H9 (cell line): ENCODE measurements around the gene CDC42EP4. TPM values are rescaled to one million over a fixed set of nuclear protein-coding genes. Genes with fewer than 3 reads are reported as not detected.

Experiments
- DNase-seq: peaks from one replicate; pipeline ENCODE4 v3.0.0-alpha.2; 2017
- H2AFZ ChIP-seq: one replicate; pipeline ENCODE4 v1.6.1; 2013; ENCODE audit warnings: mild to moderate bottlenecking, low read length, control low read depth, moderate library complexity
- H2AK5ac ChIP-seq: 2 replicates; pipeline ENCODE4 v1.6.1; 2013; ENCODE audit warnings: low read length, control low read depth, mixed read lengths; ENCODE audit not compliant: insufficient read length
- H2BK120ac ChIP-seq: one replicate; pipeline ENCODE4 v1.6.1; 2013; ENCODE audit warnings: low read depth, mild to moderate bottlenecking, low read length, control low read depth, inconsistent platforms; ENCODE audit not compliant: poor library complexity, severe bottlenecking
- H2BK12ac ChIP-seq: 2 replicates; pipeline ENCODE4 v1.6.1; 2013; ENCODE audit warnings: low read length, control low read depth, mixed read lengths, low read depth; ENCODE audit not compliant: insufficient read length
- H2BK15ac ChIP-seq: 2 replicates; pipeline ENCODE4 v1.6.1; 2013; ENCODE audit warnings: low read depth, low read length, control low read depth
- H2BK20ac ChIP-seq: one replicate; pipeline ENCODE4 v1.6.1; 2013; ENCODE audit warnings: low read depth, mild to moderate bottlenecking, low read length, control low read depth, inconsistent platforms; ENCODE audit not compliant: poor library complexity, severe bottlenecking
- H2BK5ac ChIP-seq: 2 replicates; pipeline ENCODE4 v1.6.1; 2013; ENCODE audit warnings: low read length, control low read depth, mixed read lengths; ENCODE audit not compliant: insufficient read length
- H3K14ac ChIP-seq: 2 replicates; pipeline ENCODE4 v1.6.1; 2013; ENCODE audit warnings: low read length, control low read depth; ENCODE audit not compliant: insufficient read depth
- H3K18ac ChIP-seq: 2 replicates; pipeline ENCODE4 v1.6.1; 2013; ENCODE audit warnings: low read depth, mild to moderate bottlenecking, mixed read lengths, low read length, control low read depth; ENCODE audit not compliant: insufficient read length
- H3K23ac ChIP-seq: 2 replicates; pipeline ENCODE4 v1.6.1; 2013; ENCODE audit warnings: low read length, control low read depth, mixed read lengths, low read depth; ENCODE audit not compliant: insufficient read length
- H3K23me2 ChIP-seq: 2 replicates; pipeline ENCODE4 v1.6.1; 2013; ENCODE audit warnings: low read depth, mild to moderate bottlenecking, mixed read lengths, low read length, control low read depth; ENCODE audit not compliant: insufficient read length, poor library complexity, severe bottlenecking
- H3K27ac ChIP-seq: 2 replicates; pipeline ENCODE4 v1.5.1; 2013; ENCODE audit warnings: low read length, control low read depth, mixed read lengths, low read depth; ENCODE audit not compliant: insufficient read length
- H3K27me3 ChIP-seq: 2 replicates; pipeline ENCODE4 v1.6.1; 2013; ENCODE audit warnings: low read length, control low read depth, inconsistent platforms; ENCODE audit not compliant: insufficient read depth
- H3K4ac ChIP-seq: 2 replicates; pipeline ENCODE4 v1.6.1; 2013; ENCODE audit warnings: low read depth, mild to moderate bottlenecking, control low read depth, inconsistent platforms, low read length, moderate library complexity
- H3K4me1 ChIP-seq: 2 replicates; pipeline ENCODE4 v1.6.1; 2013; ENCODE audit warnings: low read length, control low read depth, inconsistent platforms; ENCODE audit not compliant: insufficient read depth
- H3K4me2 ChIP-seq: 2 replicates; pipeline ENCODE4 v1.6.1; 2013; ENCODE audit warnings: low read length, control low read depth, mixed read lengths; ENCODE audit not compliant: insufficient read length, insufficient read depth
- H3K56ac ChIP-seq: 2 replicates; pipeline ENCODE4 v1.6.1; 2013; ENCODE audit warnings: low read depth, mild to moderate bottlenecking, mixed read lengths, low read length, control low read depth; ENCODE audit not compliant: insufficient read length
- H3K79me1 ChIP-seq: 2 replicates; pipeline ENCODE4 v1.6.1; 2013; ENCODE audit warnings: low read depth, mild to moderate bottlenecking, moderate library complexity, low read length, control low read depth, inconsistent platforms; ENCODE audit not compliant: insufficient read depth, poor library complexity, severe bottlenecking
- H3K79me2 ChIP-seq: 2 replicates; pipeline ENCODE4 v1.6.1; 2013; ENCODE audit warnings: low read length, control low read depth, inconsistent platforms; ENCODE audit not compliant: insufficient read depth
- H3K9ac ChIP-seq: 2 replicates; pipeline ENCODE4 v1.6.1; 2013; ENCODE audit warnings: low read length, control low read depth, mixed read lengths; ENCODE audit not compliant: insufficient read length; ENCODE audit errors: extremely low read depth
- H3K9me3 ChIP-seq: one replicate; pipeline ENCODE4 v1.6.1; 2013; ENCODE audit warnings: low read depth, low read length, inconsistent platforms; ENCODE audit not compliant: control insufficient read depth
- H3T11ph ChIP-seq: one replicate; pipeline ENCODE4 v1.6.1; 2013; ENCODE audit warnings: mild to moderate bottlenecking, low read length, control low read depth, inconsistent platforms
- H4K20me1 ChIP-seq: one replicate; pipeline ENCODE4 v1.6.1; 2013; ENCODE audit not compliant: control insufficient read depth, insufficient read length, insufficient read depth
- H4K5ac ChIP-seq: 2 replicates; pipeline ENCODE4 v1.6.1; 2013; ENCODE audit warnings: low read depth, mild to moderate bottlenecking, mixed read lengths, low read length, control low read depth; ENCODE audit not compliant: insufficient read length
- H4K8ac ChIP-seq: replicated peaks from 2 replicates; pipeline ENCODE4 v1.6.1; 2013; ENCODE audit warnings: low read length, control low read depth, mixed read lengths, low read depth; ENCODE audit not compliant: insufficient read length
- H4K91ac ChIP-seq: 2 replicates; pipeline ENCODE4 v1.6.1; 2013; ENCODE audit warnings: low read depth, mild to moderate bottlenecking, moderate library complexity, mixed read lengths, low read length, control low read depth; ENCODE audit not compliant: insufficient read length
- H3K27ac Mint-ChIP-seq, 3 experiments: 2 replicates in 2 of 3; 3 replicates in 1 of 3; pipeline ENCODE4 v1.8.0; 2020 to 2021; ENCODE audit warnings: mixed read lengths in 3 of 3, mild to moderate bottlenecking in 1 of 3, moderate library complexity in 1 of 3
- H3K27me3 Mint-ChIP-seq: 2 replicates; pipeline ENCODE4 v1.8.0; 2021; ENCODE audit warnings: low read depth, mild to moderate bottlenecking, moderate library complexity, mixed read lengths
- H3K36me3 Mint-ChIP-seq, 3 experiments: 2 replicates in 2 of 3; 3 replicates in 1 of 3; pipeline ENCODE4 v1.8.0; 2020 to 2021; ENCODE audit warnings: low read depth in 3 of 3, mixed read lengths in 3 of 3; ENCODE audit not compliant: insufficient read depth in 1 of 3
- H3K4me1 Mint-ChIP-seq, 2 experiments: 2 replicates each; pipeline ENCODE4 v1.8.0; 2020; ENCODE audit warnings: mixed read lengths in 2 of 2
- H3K4me3 Mint-ChIP-seq, 2 experiments: 2 replicates in 1 of 2; 3 replicates in 1 of 2; pipeline ENCODE4 v1.8.0; 2020 to 2021; ENCODE audit warnings: mild to moderate bottlenecking in 2 of 2, mixed read lengths in 2 of 2, moderate library complexity in 1 of 2
- H3K9me3 Mint-ChIP-seq, 2 experiments: 2 replicates in 1 of 2; 3 replicates in 1 of 2; pipeline ENCODE4 v1.8.0; 2020; ENCODE audit warnings: mild to moderate bottlenecking in 2 of 2, mixed read lengths in 2 of 2, moderate library complexity in 1 of 2
- CTCF ChIP-seq: fragments of 200-600 bp; sonication (generic); conservative IDR thresholded peaks from 3 replicates; pipeline ENCODE4 v1.8.0; 2021; ENCODE audit warnings: antibody characterized with exemption, mild to moderate bottlenecking
- WGBS: extraction: QIAGEN DNeasy Blood & Tissue Kit; methylation state at CpG from one replicate; pipeline ENCODE4 v1.1.7; 2013; ENCODE audit warnings: missing lambda C conversion rate, low lambda C conversion rate, mixed read lengths; ENCODE audit not compliant: insufficient read length; ENCODE audit errors: extremely low coverage; 5-methylcytosine and 5-hydroxymethylcytosine counted together
- total RNA-seq: library from RNA; stranded (reverse); gene quantifications from 2 replicates; pipeline ENCODE4 v1.2.1, GENCODE V29; 2021

Gene CDC42EP4
- total RNA-seq, 1 experiment from 2014 or later = 27.1 TPM

GRCh38 chr17:73336408-73337329 lies 24.9 kb upstream of the CDC42EP4 start:
- Histone ChIP-seq H3K23me2 (no peaks in the 10 kb centered on the region), H2AK5ac (no peak overlapping the region), H2BK15ac (no peak overlapping the region), H3K4ac (no peak overlapping the region), H3K27ac (no peak overlapping the region), H3K9ac (no peak overlapping the region), H3K56ac (no peak overlapping the region), H2BK20ac (no peak overlapping the region), H2AFZ (no peak overlapping the region), H3K18ac (no peak overlapping the region), H3K23ac (no peak overlapping the region), H4K8ac (no peak overlapping the region), H3T11ph (no peak overlapping the region), H2BK5ac (no peak overlapping the region), H3K4me1 (peaks cover 2% of the 10 kb centered on the region; the same call in 1 of the 2 replicates), H3K4me2 (no peak overlapping the region), H3K79me1 (no peaks in the 10 kb centered on the region), H3K9me3 (no peaks in the 10 kb centered on the region), H2BK120ac (no peak overlapping the region), H4K20me1 (no peaks in the 10 kb centered on the region), H2BK12ac (no peak overlapping the region), H3K79me2 (no peaks in the 10 kb centered on the region), H3K27me3 (no peaks in the 10 kb centered on the region), H4K5ac (no peak overlapping the region), H3K14ac (no peak overlapping the region), H4K91ac (no peak overlapping the region)
- Mint-ChIP-seq H3K27me3 (peaks cover 3% of the 10 kb centered on the region; the same call in 1 of the 2 replicates), H3K9me3 (no peaks in the 10 kb centered on the region), H3K27ac (peak overlapping the region in 1 of 3 experiments; percentile 27; a peak in 1 of 7 replicates), H3K4me1 (peaks cover 25 to 39% of the 10 kb centered on the region in 2 experiments), H3K36me3 (peaks cover 0 to 6% (median 1%) of the 10 kb centered on the region in 3 experiments; a peak in 3 of 7 replicates), H3K4me3 (no peak overlapping the region)
- TF ChIP-seq CTCF = no peak
- no peak for DNase-seq
- WGBS = no CpG with 5 or more reads among the region's 13 CpGs
